NCI-H526 (cell line): ENCODE results near the gene LRP2BP.
A peak's percentile ranks its signal among the peaks of the same experiment; 100 is the strongest.
"Not testable (repeated sequence)": the region's sequence is repeated elsewhere in the genome, so short reads cannot be mapped to it uniquely, and the experiment has no call there.

Experiments
- DNase-seq, 2 experiments: peaks; one replicate each; lab custom pipeline; 2025; lab: John Stamatoyannopoulos, UW

The LRP2BP gene

DNA sequence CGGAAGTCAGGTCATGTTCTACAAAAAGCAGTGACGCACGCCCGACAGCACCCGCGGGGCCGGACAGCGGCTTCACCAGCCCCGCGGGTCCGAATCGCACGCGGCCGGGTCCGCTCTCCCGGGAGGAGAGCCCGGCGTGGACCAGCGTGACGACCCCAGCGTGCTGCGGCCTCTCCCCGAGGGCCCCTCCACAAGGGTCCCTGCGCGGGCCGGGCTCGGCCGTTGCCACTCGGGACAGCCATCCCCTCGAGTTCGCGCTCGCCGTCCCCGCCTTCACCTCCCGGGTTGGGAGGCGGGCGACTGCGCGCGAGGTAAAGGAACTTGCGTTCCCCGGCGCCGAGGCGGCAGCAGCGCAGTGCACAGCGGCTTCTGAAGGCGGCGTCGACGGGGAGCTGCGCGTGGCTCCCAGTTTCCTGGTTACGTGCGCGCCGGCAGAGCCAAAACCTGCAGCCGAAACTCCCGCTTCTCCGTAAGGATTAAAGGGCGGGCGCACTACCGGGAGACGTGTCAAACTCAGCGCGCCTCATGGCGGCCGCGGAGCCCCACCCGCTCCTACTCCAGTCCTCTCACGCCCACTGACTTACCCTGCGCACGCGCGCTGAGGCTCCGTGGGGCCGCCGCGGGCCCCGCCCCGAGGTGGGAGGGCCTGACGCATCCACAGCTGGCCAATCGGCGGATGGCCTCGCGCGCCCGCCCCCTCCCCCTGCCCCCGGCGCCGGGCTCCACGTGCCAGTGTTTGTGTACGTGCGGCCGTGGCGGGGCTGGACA is 416 bp upstream of the LRP2BP start:
- DNase-seq: peak; percentile 83 to 94

DNA sequence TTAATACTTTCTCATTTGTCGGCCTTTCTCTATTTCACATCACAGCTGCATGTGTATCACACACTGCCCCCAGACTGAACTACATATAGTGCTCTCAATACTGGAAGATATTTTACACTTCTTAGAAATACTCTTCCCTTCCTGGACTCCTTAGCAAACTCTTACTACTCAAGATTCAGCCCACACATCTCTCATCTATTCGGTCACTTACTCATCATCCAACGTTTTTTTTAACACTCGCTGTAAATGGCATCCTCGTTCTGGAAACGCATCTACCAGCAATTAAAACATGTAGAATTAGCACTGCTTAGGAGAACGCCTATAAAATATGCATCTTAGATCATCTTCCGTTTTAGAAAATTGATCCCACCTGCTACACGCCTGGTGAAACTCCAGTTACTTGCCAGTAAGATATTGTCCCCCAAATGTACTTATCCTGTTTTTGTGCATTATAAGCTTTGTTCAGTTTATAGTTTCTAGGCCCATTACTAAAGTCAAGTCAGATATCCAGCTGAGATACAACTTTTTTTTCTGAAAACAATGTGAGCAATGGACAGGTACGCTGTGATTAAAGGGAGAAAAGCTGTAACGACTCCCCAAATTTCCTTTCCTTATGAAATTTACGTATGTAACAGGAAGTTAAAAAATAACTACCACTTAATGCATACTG is 1.0 kb downstream of the LRP2BP start:
- no peak for DNase-seq

DNA sequence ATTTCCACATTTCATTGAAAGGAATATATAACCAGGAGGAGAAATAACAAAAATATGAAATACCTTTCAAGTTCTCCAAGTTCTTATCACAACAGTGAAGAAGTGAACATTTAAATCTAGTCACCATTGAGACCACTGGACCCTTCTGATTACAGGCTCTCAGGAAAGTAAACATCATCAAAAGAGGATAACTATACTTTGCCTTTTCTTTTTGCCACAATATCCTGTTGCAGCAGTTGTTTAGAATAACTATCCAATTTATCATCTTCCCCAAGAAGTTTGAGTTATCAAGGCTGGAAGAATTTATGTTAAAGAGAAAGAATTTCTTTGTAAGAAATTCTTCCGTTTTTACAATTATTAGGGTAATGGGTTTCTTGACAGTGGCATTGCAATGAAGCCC is 3.6 kb downstream of the LRP2BP start:
- DNase-seq: no peak

DNA sequence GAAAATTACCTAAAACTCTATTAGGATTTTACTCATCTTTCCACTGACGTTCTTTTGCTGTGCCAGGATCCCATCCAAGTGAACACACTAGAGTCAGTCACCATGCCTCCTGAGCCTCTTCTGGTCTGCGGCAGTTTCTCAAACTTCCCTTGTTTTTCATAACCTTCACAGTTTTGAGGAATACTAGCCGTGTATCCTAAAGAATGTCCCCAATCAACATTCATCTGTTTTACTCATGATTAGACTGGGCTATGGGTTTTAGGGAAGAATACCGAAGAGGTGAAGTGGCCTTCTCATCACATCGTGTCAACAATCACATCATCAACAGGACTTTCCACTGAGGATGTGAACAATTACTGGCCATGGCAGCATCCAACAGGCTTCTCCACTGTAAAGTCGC is 4.8 kb downstream of the LRP2BP start:
- no peak for DNase-seq

DNA sequence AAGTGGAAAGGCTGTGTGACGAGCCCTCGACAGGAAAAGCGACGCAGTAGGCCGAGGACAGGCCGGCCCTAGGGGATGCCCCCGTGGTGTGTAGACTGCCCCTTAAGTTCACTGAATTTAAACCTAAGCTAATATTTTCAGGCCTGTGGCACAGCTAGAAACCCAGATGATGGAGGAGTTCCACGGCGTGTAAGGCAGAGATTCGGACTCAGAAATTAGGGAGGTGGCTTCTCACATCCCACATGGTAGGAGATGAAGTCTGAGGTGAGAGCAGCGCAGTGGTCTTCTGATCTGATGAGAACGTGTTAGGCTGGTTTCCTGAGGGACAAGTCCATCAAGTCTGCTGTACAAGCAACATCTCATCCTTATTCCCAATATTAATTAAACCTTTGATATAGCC is 7.8 kb downstream of the LRP2BP start:
- DNase-seq: no peak

DNA sequence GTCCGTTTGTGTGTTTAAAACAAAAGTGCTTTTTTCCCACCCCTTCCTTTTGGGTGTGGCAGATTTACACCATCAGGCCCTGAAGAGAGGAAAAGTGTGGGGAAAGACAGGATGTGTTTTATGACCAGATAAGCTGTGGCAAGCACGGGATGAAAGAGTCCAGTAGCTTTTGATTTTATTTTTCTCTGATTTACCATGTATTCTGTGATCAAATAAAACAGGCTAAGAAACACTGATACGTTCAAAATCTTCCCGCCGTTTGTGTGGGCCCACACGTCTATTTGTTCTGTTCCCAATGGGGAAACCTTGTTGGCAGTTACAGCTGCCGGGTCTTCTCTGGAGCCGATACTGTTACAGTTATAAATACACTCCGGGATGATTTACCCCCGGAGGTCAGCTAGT is 10.8 kb downstream of the LRP2BP start:
- DNase-seq: no peak

DNA sequence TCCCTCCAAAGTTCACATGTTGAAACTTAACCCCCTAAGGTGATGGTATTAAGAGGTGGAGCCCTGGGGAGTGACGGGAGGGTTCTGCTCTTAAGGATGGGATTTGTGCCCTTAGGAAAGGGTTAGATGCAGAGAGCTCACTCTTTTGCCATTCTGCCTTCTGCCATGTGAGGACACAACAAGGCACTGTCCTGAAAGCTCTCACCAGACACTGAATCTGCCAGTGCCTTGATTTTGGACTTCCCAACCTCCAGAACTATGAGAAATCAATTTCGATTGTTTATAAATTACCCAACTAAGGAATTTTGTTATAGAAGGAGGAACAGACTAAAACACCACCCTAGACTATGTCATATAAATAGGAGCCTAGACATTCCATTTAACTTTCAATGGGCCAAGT is 11.7 kb downstream of the LRP2BP start:
- DNase-seq: no peak

DNA sequence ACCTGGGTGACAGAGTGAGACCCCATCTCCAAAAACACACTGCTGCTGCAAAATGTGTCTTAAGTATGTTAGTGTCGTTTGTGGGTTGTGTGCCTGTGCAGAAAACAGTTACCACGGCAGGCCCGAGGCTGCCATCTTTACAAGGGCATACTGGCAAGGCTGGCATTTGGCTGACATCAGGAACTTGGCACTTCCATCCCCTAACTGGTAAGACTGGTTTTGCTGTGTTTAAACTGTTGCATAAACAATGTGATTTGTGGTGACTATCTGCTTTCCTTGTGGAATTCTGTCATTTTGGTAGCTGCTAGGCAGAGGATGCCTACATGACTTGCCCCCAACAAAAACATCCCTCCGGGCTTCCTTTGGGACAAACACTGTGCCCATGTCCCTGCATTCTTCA is 12.3 kb downstream of the LRP2BP start:
- no peak for DNase-seq

DNA sequence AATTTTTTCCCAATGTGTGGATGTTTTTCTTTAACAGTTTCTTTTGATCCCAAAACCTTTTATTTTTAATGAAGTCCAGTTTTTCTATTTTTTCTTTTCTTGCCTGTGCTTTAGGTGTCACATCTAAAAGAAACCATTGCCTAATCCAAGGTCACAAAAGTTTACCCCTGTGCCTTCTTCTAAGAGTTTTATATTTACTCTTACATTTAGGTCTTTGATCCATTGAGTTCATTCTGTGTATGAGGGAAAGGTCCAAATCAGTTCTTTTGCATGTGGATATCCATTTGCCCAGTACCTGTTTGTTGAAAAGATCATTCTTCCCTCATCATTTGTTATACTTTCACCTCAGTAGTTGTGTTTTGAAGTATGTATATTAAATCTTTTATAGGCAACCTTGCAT is 13.0 kb downstream of the LRP2BP start:
- DNase-seq: no peak

DNA sequence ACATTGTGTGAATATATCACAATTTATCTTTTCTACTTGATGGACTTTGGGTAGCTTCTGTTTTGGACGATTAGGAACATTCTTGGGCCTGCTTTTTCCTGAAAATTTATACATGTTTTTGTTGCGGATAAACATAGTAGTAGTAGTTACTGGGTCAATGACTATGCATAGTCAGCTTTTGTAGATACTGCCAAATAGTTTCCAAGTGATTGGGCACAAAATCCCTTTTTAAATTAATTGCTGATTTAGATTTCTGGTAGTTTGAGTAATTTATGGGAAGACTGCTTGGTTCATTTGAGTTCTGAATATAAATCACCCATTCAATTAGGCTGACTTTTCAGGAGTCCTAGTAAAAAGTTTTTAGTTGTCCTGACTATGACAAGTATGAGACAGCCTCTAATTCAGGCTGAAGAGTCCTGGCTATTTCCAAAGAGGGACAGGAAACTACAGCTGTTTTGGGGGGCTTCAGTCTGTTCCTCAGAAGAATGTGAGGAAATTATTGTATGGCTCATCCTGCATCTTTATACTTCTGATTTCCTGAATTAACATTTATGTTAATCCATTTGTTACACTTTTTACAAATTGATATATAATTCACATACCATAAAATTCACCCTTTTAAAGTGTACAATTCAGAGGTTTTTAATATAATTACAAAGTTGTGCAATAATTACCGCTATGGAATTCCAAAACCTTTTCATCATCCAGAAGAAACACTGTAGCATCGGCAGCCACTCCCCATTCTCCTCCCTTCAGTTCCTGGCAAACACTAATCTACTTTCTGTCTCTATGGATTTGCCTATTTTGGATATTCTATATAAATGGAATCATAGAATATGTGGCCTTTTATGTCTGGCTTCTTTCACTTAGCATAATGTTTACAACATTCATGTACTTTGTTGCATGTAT is 14.2 kb downstream of the LRP2BP start:
- DNase-seq: no peak

DNA sequence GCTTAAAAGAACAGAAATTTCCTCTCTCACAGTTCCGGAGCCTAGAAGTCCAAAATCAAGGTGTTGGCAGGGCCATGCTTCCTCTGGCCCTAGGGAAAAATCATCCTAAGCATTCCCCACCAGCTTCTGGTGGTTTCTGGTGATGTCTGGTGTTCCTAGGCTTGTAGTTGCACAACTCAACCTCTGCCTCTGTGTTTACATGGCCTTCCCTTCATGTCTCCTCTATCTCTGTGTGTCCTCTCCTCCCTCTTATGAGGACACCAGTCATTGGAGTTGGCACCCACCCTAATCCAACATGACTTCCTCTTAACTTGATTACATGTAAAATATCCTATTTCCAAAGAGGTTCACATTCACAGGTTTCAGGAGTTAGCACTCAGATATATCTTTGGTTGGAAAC is 15.4 kb downstream of the LRP2BP start:
- no peak for DNase-seq

DNA sequence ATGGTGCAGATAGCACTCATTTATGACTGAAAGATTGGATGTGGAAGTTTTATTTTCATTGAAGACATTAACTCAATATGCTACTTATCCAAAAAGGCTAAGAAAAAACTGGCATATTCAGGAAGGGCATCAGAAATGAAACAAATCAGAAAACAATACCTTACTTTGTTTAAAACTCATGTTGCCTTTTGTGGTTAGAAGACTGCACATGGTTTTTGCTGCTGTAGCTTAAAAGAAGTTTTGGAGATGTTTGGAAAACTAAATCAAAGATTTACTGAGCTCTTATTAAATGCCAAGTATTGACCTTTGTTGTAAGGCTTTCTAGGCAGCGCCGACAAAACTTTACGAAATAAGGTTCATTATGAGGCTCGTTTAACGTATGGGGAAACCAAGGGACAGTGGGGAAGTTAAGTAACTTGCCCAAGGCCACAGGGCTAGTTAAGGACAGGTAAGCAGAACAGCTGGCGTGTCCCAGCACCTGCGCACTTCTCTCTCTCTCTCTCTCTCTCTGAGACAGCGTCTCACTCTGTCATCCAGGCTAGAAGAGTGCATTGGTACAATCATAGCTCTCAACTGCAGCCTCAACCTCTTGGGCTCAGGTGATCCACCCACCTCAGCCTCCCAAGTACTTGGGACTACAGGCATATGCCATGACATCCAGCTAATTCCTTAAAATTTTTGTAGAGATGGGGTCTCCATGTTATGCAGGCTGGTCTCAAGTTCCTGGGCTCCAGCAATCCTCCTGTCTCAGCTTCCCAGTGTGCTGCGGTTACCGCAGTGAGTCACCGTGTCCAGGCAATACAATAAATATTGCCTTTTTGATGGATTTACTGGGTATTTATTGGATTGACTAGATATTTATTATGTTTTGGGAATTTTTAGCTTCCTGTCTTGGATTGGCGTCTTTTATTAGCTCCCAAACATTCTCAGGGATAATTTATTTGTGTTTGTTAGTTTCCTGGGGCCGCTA is 16.1 kb downstream of the LRP2BP start:
- no peak for DNase-seq

DNA sequence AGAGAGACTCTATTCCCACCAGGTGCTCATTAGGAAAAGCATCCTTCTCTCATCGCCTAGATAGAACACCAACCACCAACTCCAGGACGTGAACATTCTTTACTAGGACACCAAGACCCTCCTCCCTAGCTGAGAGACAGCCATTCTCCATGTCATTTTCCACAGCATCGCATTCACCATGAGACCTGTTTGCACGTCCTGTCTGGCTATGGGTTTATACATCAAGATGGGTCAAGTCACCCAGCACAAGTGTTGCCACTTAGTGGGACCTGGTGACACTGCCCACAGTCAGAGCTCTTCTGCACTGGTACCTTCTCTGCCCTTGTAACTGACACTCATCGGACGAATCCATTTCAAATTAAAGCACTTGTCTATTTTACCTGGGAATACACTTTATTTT is 17.5 kb downstream of the LRP2BP start:
- DNase-seq: no peak

DNA sequence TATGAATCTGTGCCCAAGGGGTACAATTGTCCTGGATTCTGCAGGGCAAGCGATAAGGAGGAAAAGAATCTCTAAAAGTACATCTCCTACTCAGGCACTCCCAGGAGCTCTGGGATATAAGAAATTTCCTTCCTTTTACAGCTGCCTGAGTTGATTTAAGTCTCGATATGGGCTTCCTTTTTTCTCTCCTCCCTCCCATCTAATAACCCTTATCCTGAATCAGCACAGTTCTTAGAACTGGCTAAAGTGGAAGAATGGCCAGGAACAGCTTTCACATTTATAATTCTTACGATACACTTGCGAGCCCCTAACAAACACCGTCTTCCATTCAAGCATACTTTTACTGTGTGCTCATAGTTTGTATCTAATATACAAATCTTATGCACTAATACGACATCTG is 21.2 kb downstream of the LRP2BP start:
- DNase-seq: no peak

DNA sequence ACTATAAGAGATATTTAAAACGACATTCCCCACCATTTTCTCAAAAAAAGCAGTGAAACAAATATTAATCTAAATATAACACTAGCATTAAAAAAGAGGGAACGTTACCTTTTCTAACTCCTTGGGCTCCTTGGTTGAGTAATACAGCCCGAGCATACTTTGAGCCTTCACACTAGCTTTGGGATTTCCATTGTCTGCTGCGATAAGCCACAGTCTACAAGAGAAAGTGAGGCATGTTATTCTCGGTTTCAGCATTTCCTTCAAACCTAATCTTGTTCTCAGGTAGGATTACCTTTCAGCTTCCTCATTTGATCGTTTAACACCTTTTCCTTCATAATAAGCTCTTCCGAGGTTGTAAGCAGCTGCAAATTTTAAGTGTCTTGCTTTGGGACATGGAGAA is 21.7 kb downstream of the LRP2BP start:
- DNase-seq: no peak

DNA sequence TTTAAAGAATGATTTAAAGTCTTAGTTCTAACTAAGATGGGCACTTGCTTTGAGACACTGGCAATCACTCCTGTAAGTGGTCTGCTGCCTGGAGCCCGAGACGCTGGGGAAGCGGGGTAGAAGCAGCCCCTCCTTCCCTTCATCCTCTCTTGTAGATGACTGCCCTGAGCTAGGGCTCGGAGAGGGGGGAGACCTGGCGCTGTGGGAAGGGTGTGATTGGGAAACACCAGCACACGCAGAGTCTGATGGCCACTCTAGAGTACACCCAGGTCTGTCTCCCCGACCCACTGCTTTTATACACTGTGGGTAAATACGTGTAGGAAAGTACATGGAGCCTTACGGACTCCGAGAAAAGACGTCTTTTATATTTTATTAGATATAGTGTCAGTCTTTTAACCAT is 24.0 kb downstream of the LRP2BP start:
- DNase-seq: no peak

DNA sequence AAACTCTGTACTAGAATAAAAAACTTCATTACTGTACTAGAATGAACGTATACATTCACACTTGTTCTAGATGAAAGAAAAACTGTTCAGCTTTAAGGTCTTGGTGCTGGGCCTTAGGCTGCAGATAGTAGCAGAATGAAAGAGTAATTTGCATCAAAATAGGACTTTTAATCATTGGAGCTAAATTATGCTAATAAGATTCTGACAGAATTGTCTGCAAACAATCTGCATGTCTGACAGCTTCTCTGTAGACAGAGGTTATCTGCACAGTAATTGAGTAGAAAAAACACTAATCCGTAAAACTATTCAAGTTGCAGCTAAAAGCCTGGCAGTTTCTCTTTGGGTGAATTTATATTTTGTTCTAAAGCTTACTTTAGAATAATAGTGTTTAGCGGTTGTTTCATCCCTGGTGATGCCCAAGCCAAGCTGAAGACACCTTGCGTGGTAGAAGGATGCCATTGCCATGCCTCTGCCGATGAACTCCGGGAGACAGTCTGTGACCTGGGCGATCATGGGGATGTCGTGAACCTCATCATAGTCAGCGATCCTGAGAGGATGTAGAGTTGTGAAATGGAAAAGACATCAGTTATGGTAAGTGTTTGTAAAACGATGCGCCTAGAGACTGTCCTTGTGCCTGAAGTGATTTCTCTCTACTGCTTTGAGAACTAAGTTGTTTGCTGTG is 25.3 kb downstream of the LRP2BP start:
- DNase-seq: no peak

DNA sequence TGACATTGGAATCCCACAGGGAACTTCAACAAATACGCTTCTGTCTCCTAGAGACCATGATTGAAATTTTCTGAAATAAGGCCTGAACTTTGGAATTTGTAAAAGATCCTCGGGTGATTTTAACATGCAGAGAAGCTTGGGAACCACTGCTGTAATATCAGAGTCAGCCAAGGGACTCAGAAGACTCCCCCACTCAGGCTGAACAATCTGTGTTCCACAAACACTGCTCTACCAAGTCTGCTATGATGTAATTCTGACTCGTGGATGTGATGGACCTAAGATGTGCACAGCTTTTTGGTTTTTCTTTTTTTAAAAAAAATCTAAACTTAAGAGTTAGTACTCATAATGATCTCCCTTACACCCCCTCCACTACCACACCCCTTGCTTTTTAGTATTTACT is 26.0 kb downstream of the LRP2BP start:
- DNase-seq: no peak

DNA sequence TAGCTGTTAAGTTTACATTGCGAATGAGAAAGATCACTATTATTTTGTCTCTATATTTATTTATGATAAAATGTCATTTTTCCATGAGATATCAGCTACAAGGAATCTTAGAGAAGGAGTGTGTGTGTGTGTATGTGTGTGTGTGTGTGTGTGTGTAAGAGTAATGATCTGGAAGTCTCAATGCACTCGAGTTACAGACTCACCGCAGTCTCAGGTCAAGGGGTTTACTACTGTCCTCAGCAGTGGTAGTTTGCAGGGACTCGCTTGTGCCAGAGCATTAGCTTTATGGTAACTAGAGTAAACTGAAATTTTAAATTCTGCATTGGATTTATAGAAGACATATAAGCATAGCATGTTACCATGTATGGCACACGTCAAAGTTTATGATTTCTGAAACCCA is 30.8 kb downstream of the LRP2BP start:
- no peak for DNase-seq

DNA sequence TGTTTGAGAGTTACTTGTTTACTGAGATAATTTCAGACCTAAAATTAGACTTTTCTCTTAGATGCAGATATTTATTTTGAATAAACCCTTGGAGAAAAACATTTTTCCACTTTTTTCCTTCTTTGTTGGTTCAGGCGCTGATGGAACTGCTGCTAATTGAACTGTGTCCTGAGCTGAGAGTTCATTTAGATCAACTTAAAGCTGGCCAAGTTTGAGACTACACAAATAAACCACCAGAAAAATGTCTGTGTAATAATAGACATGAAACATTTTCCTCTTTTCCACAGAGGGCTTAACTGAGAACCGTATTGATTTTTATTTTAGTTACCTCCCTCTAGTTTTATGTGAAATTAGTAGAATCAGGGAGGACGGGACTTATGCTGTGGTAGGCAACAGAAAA is 32.5 kb downstream of the LRP2BP start:
- DNase-seq: no peak

DNA sequence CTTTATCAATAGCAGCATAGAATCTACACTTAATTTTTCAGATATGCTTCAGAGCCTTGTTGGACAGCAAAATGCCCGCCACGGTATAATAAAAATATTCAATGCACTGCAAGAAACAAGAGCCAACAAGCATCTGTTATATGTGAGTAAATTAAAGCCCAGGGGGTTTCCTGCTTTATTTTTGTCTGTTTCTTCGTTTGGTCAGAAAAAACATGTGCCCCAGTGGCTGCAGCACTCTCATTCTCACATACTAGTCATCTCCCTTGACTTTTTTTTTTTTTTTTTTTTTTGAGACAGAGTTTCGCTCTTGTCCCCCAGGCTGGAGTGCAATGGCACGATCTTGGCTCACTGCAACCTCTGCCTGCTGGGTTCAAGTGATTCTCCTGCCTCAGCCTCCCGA is 33.2 kb downstream of the LRP2BP start:
- not testable (repeated sequence) for DNase-seq
